ENCODE data around the gene CDC27. TPM values are rescaled to one million over a fixed set of nuclear protein-coding genes. Genes with fewer than 3 reads are reported as not detected.

The CDC27 gene
- total and polyA plus RNA-seq, 2 donors (not counting 3 experiments of a cell fraction or from before 2014, with no cell fraction given) = 76.1 to 172 TPM

DNA sequence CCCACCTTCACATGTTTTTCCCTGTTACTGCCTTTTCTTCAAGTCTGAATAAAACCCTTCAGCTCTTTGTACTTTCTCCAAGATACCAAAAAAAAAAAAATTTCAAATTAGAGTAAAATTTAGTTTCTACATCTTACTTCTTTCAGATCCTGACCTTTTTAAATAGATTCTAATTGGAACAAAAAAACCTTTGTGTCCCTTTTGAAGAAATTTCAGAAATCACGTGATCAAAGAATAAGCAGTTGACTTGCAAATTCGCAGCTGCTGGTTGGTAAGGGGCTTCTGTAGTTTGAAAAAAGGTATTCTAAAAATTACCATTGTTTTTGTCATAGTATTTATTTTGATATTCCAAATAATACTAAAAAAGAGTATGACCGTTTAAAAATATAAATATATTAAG lies 71.7 kb downstream of the CDC27 start:
- Histone ChIP-seq H4K20me1 (replicated peaks; ENCODE audit: control insufficient read depth, extremely low read depth, insufficient read depth, low read length) (no peaks in the 10 kb centered on the region), H3K4me1 (ENCODE audit: control insufficient read depth, extremely low read depth, insufficient read depth, low read length) (no peaks in the 10 kb centered on the region), H3K79me2 (ENCODE audit: control insufficient read depth, insufficient read depth, low read length) (no peaks in the 10 kb centered on the region), H3K36me3 (ENCODE audit: control insufficient read depth in 2 of 2, extremely low read depth in 1 of 2, insufficient read depth in 2 of 2, low read length in 2 of 2) (peaks cover 3 to 20% of the 10 kb centered on the region in 2 experiments), H3K27ac (ENCODE audit: insufficient read depth, low read depth, low read length) (no peak overlapping the region), H3K4me2 (ENCODE audit: insufficient read depth, low read length) (no peak overlapping the region), H3K9ac (replicated peaks; ENCODE audit: extremely low read depth, insufficient read depth, low read length) (no peak overlapping the region), H3K4me3 (replicated peaks in 1 of 3; ENCODE audit: insufficient read depth in 1 of 3, low read depth in 1 of 3, low read length in 3 of 3) (no peak overlapping the region), H3K9me1 (replicated peaks; ENCODE audit: control insufficient read depth, extremely low read depth, insufficient read depth, low read length) (no peaks in the 10 kb centered on the region), H3K9me3 (replicated peaks; ENCODE audit: control insufficient read depth, insufficient read depth, low read length) (no peaks in the 10 kb centered on the region), H2AFZ (ENCODE audit: low read depth, low read length) (no peak overlapping the region), H3K27me3 (ENCODE audit: control insufficient read depth in 2 of 2, insufficient read depth in 2 of 2, low read length in 2 of 2) (no peaks in the 10 kb centered on the region)
- CTCF ChIA-PET = interaction anchor here (0.7 to 1.6 kb wide), 3 partner anchors 175 to 580 kb away, joined by 3 to 7 read pairs (median 6); no protein-coding TSS in a partner anchor
- DNase-seq (ENCODE audit: low read depth, low spot score) (no peak), FAIRE-seq (no peak)
- TF ChIP-seq FOS (IDR thresholded peaks at IDR 0.05; ENCODE audit: borderline replicate concordance, insufficient read depth, low read length) = no peak
- no peak for TF ChIP-seq JUN (IDR thresholded peaks at IDR 0.05; ENCODE audit: borderline replicate concordance, insufficient read depth, insufficient read length, low read depth)
- TF ChIP-seq GATA2 (IDR thresholded peaks at IDR 0.05; ENCODE audit: insufficient read depth, insufficient read length, low read depth, low read length) = no peak
- TF ChIP-seq EZH2 (IDR thresholded peaks at IDR 0.05; ENCODE audit: borderline replicate concordance, low read depth, low read length, severe bottlenecking) = no peak
- TF ChIP-seq POLR2AphosphoS5 (IDR thresholded peaks at IDR 0.05; ENCODE audit: insufficient read depth, low read depth, low read length) = no peak
- TF ChIP-seq, protein P1, sequence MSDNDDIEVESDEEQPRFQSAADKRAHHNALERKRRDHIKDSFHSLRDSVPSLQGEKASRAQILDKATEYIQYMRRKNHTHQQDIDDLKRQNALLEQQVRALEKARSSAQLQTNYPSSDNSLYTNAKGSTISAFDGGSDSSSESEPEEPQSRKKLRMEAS (IDR thresholded peaks at IDR 0.05; ENCODE audit: insufficient read depth, insufficient read length) = no peak
- TF ChIP-seq MYC (IDR thresholded peaks at IDR 0.05; ENCODE audit: low read depth, low read length) = no peak
- TF ChIP-seq, protein P2, sequence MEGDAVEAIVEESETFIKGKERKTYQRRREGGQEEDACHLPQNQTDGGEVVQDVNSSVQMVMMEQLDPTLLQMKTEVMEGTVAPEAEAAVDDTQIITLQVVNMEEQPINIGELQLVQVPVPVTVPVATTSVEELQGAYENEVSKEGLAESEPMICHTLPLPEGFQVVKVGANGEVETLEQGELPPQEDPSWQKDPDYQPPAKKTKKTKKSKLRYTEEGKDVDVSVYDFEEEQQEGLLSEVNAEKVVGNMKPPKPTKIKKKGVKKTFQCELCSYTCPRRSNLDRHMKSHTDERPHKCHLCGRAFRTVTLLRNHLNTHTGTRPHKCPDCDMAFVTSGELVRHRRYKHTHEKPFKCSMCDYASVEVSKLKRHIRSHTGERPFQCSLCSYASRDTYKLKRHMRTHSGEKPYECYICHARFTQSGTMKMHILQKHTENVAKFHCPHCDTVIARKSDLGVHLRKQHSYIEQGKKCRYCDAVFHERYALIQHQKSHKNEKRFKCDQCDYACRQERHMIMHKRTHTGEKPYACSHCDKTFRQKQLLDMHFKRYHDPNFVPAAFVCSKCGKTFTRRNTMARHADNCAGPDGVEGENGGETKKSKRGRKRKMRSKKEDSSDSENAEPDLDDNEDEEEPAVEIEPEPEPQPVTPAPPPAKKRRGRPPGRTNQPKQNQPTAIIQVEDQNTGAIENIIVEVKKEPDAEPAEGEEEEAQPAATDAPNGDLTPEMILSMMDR (IDR thresholded peaks at IDR 0.05; ENCODE audit: extremely low read depth in 1 of 2, insufficient read depth in 1 of 2, low read depth in 1 of 2, low read length in 2 of 2) = no peak
- BruUV-seq (replicated peaks) = no TSS peak
- intact Hi-C loops (cut with micrococcal nuclease) (no loop called here), dilution Hi-C loops (cut with MboI; ENCODE audit: extremely low pct_ligation_motif_present, low sequenced_read_pairs) (no loop called here)
- POLR2A ChIA-PET = no interaction called here
